ENCODE measurements around the gene CASZ1. TPM values are rescaled to one million over a fixed set of nuclear protein-coding genes. Genes with fewer than 3 reads are reported as not detected.

Gene CASZ1
- total and polyA plus RNA-seq, 9 of the 15 experiments (the other 6 are each of a cell fraction or from before 2014, with no cell fraction given): 0.01 to 4.0 (median 0.76) TPM; not detected in 1

GRCh38 chr1:10692401-10693021 lies 103.9 kb downstream of the CASZ1 start:
- peaks cover 20 to 21% of the 10 kb centered on the region in 2 experiments; a peak in 4 of 5 replicates for H3K27me3 ChIP-seq (ENCODE audit: control insufficient read depth in 2 of 2, insufficient read depth in 2 of 2, low read length in 2 of 2)
- WGBS (ENCODE audit: insufficient coverage, low coverage, missing lambda C conversion rate): 56% methylated on average over 13 of the region's 13 CpGs
- no peak overlapping the region for H2AFZ ChIP-seq (ENCODE audit: low read depth, low read length)
- no TSS peak for BruUV-seq (replicated peaks)
- ATAC-seq: peak; percentile 56
- CTCF ChIA-PET (ENCODE audit: low intra/inter-chr PET ratio): no interaction called here
- no peak for FAIRE-seq
- H3K4me1 ChIP-seq (replicated peaks in 1 of 2; ENCODE audit: control insufficient read depth in 2 of 2, insufficient read depth in 2 of 2, low read length in 2 of 2): peaks cover 3 to 46% of the 10 kb centered on the region in 2 experiments; a peak in 3 of 5 replicates
- no peaks in the 10 kb centered on the region for H3K9me3 ChIP-seq (replicated peaks; ENCODE audit: control insufficient read depth, insufficient read depth, low read depth, low read length)
- no peak overlapping the region for H3K4me2 ChIP-seq (ENCODE audit: insufficient read depth, low read length)
- no peak overlapping the region; a peak in 1 of 4 replicates for H3K9ac ChIP-seq (ENCODE audit: insufficient read depth in 1 of 2, low read depth in 2 of 2, low read length in 2 of 2)
- H4K20me1 ChIP-seq (replicated peaks; ENCODE audit: control insufficient read depth, insufficient read depth, low read length): peaks cover 8% of the 10 kb centered on the region; the same call in 1 of the 2 replicates
- in situ Hi-C loops (cut with MboI): no loop called here
- no peak overlapping the region for H3K27ac ChIP-seq (ENCODE audit: extremely low read depth, low read depth, low read length)
- peak; percentile 53 to 72 (median 64) for DNase-seq (ENCODE audit: extremely low read depth in 1 of 4, low spot score in 3 of 4)
- H3K79me2 ChIP-seq (ENCODE audit: control insufficient read depth, insufficient read depth, low read length): no peaks in the 10 kb centered on the region
- intact Hi-C loops (cut with micrococcal nuclease): loop anchor here (10.0 kb wide), 1 partner anchor 172 kb away; no protein-coding TSS in a partner anchor
- POLR2A ChIA-PET: interaction anchor here (0.7 to 1.6 kb wide), 2 partner anchors 14 to 16 kb away, joined by 3 to 5 read pairs; no protein-coding TSS in a partner anchor
- no peak overlapping the region for H3K4me3 ChIP-seq
- H3K9me1 ChIP-seq (ENCODE audit: control insufficient read depth, insufficient read depth, low read length): no peaks in the 10 kb centered on the region
- H3K36me3 ChIP-seq (ENCODE audit: control insufficient read depth, insufficient read depth, low read length): no peaks in the 10 kb centered on the region
- peak in 1 of 2 experiments; percentile 35; a peak in 2 of 4 replicates for TF ChIP-seq RAD21 (CRISPR knock-in tag; conservative IDR thresholded peaks at IDR 0.05 in 1 of 2, IDR thresholded peaks at IDR 0.05 in 1 of 2)
- peak; percentile 48 to 56 (median 51); a peak in 4 of 6 replicates for TF ChIP-seq CTCF (IDR thresholded peaks at IDR 0.05 in 2 of 3, conservative IDR thresholded peaks at IDR 0.05 in 1 of 3; ENCODE audit: insufficient read depth in 2 of 3, low read depth in 1 of 3, low read length in 3 of 3)
- TF ChIP-seq FOXA3 (CRISPR knock-in tag; conservative IDR thresholded peaks at IDR 0.05 in 1 of 2, IDR thresholded peaks at IDR 0.05 in 1 of 2): no peak
- TF ChIP-seq ZNF143 (CRISPR knock-in tag; IDR thresholded peaks at IDR 0.05): no peak
- TF ChIP-seq ARID1B (IDR thresholded peaks at IDR 0.05): no peak
- no peak for TF ChIP-seq ZBTB5 (IDR thresholded peaks at IDR 0.05)
- no peak for TF ChIP-seq NKRF (IDR thresholded peaks at IDR 0.05; ENCODE audit: borderline replicate concordance)
- TF ChIP-seq ZBTB17 (CRISPR knock-in tag; IDR thresholded peaks at IDR 0.05): no peak
- peak; percentile 16; the same call in 1 of the 2 replicates for TF ChIP-seq SMC3 (conservative IDR thresholded peaks at IDR 0.05; ENCODE audit: insufficient read depth, low read depth, low read length)
- TF ChIP-seq NR3C1 (CRISPR knock-in tag; IDR thresholded peaks at IDR 0.05): peak; percentile 55; the same call in 1 of the 2 replicates
- no peak for TF ChIP-seq ZNF75A (CRISPR knock-in tag; IDR thresholded peaks at IDR 0.05)
- TF ChIP-seq CTCFL (IDR thresholded peaks at IDR 0.05; ENCODE audit: borderline replicate concordance, insufficient read depth, low read depth, low read length, poor library complexity, severe bottlenecking): peak; percentile 9
